ENCODE results near the gene OR5AP2.
"Not testable (repeated sequence)": the region's sequence is repeated elsewhere in the genome, so short reads cannot be mapped to it uniquely, and the experiment has no call there.

The OR5AP2 gene
- total RNA-seq = 0 reads per million in 2 donors

- no peak for DNase-seq
Measured at GRCh38 chr11:56642339-56642738, at the start of gene OR5AP2. Gene OR5AP2 (minus strand): TSS chr11:56642439. CDS start chr11:56642439, 0 bp downstream.

GRCh38 chr11:56691179-56691578 is 48.9 kb upstream of the OR5AP2 start:
- not testable (repeated sequence) for DNase-seq

GRCh38 chr11:56688554-56689100 is 46.4 kb upstream of the OR5AP2 start:
- no peak for DNase-seq

GRCh38 chr11:56670984-56671383 is 28.7 kb upstream of the OR5AP2 start:
- no peak for DNase-seq

GRCh38 chr11:56663386-56663785 is 21.1 kb upstream of the OR5AP2 start, which contains the start of gene OR5AR1:
Gene OR5AR1 (plus strand): TSS chr11:56663686. CDS start chr11:56663686, 0 bp downstream.
- DNase-seq = no peak

- DNase-seq = no peak
Measured at GRCh38 chr11:56659755-56660154, 17.5 kb upstream of the OR5AP2 start.

GRCh38 chr11:56637500-56637899 is 4.7 kb downstream of the OR5AP2 start:
- DNase-seq = no peak

GRCh38 chr11:56636861-56637260 is 5.4 kb downstream of the OR5AP2 start:
- DNase-seq = no peak

GRCh38 chr11:56632329-56632728 is 9.9 kb downstream of the OR5AP2 start:
- no peak for DNase-seq

- DNase-seq = no peak
Measured at GRCh38 chr11:56625946-56626345, 16.3 kb downstream of the OR5AP2 start.

GRCh38 chr11:56624661-56625110 is 17.6 kb downstream of the OR5AP2 start:
- no peak for DNase-seq

GRCh38 chr11:56611174-56611573 is 31.1 kb downstream of the OR5AP2 start:
- DNase-seq = no peak

GRCh38 chr11:56592088-56592717 is 50.0 kb downstream of the OR5AP2 start:
- DNase-seq = peak; percentile 0
